Retinal pigment epithelial cell (primary cell): Measurements from ENCODE around the gene ITSN2.

Source experiments
- DNase-seq: peaks from one replicate; pipeline ENCODE4 v3.0.0-alpha.2; 2010; ENCODE audit warnings: low read depth
- H3K4me3 ChIP-seq: 2 replicates; pipeline ENCODE4 v1.5.1; 2011; ENCODE audit warnings: mild to moderate bottlenecking, low read length, control low read depth, moderate library complexity
- TF ChIP-seq, protein P1 (sequence below): conservative IDR thresholded peaks from 2 replicates; pipeline ENCODE4 v1.5.1; 2011; ENCODE audit warnings: low read depth, low read length, control low read depth, inconsistent platforms

ITSN2 gene

DNA sequence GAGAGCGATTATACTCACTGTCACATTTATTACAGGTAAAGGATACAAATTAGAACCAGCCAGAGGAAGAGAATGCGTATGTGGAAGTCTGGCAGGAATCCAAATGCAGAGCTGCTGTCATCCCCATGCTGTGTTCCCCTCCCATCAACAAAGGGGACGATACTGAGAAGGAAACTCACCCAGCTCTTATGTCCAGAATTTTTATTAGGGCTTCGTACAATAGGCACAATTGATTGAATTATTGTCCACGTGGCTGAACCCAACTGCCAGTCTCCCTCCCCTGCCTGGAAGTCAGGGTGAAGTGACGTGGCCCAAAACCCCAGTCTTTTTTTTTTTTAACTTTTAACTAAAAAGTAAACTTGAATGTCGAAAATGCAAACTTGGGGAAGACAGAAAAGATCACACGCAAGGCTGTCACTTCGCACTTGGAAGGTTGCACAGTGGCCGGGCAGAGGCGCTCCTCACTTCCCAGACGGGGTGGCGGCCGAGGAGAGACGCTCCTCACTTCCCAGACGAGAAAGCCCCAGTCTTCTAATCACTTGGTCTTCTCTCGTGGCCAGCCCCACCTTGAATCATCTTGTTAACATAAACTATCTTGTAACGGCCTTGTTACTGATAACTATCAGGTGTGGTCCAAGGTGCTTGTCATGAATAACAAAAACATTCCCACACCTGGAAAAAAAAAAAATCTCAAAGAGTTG lies 40.0 kb upstream of the ITSN2 start:
- no peak overlapping the region for H3K4me3 ChIP-seq
- TF ChIP-seq, protein P1, sequence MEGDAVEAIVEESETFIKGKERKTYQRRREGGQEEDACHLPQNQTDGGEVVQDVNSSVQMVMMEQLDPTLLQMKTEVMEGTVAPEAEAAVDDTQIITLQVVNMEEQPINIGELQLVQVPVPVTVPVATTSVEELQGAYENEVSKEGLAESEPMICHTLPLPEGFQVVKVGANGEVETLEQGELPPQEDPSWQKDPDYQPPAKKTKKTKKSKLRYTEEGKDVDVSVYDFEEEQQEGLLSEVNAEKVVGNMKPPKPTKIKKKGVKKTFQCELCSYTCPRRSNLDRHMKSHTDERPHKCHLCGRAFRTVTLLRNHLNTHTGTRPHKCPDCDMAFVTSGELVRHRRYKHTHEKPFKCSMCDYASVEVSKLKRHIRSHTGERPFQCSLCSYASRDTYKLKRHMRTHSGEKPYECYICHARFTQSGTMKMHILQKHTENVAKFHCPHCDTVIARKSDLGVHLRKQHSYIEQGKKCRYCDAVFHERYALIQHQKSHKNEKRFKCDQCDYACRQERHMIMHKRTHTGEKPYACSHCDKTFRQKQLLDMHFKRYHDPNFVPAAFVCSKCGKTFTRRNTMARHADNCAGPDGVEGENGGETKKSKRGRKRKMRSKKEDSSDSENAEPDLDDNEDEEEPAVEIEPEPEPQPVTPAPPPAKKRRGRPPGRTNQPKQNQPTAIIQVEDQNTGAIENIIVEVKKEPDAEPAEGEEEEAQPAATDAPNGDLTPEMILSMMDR = no peak
- DNase-seq = no peak

DNA sequence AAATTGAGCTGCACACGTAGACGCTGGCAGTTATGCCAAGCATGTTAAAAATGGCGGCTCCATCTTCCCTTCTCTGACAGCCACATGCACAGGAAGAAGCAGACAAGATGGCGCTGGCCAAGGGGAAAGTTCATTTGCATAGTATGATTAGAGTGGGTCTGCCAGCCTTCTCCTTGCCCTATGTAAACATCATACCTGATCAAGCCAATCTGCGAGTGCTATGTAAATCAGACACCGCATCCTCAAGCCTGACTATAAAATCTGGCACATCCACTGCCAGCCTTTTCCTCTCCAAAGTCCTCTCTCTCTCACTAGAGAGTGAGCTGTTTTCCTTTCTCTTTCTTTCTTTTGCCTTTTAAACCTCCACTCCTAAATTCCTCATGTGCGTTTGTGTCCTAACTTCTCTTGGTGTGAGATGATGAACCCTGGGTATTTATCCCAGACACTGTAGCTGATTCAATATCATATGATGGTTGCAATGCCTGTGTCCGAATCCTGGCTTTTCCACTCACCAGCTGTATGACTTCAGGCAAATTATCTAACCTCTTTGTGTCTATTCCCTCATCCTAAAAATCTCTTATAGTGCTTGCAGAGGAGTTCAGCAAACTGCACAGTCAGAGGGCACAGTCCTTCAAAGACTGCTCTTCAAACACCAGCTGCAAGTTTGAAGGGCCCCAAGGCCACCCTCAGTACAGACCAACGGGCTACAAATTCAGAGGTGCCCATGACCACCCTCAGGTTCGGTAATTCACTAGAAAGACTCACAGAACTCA lies 39.3 kb upstream of the ITSN2 start:
- no peak for DNase-seq
- no peak overlapping the region for H3K4me3 ChIP-seq
- TF ChIP-seq, protein P1 = no peak

DNA sequence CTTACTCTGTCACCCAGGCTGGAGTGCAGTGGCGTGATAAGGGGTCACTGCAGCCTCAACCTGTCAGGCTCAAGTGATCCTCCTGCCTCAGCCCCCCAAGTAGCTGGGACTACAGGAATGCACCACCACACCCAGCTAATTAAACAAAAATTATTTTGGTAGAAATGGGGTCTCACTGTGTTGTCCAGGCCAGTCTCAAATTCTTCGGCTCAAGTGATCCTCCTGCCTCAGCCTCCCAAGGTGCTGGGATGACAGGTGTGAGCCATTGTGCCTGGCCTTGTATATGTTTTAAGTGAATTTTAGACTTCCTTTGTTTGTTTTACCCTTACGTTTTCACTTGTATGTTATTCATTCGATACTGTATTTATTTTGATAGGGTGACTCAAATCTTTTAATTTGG lies 34.7 kb upstream of the ITSN2 start:
- no peak for DNase-seq
- TF ChIP-seq, protein P1 = no peak
- no peak overlapping the region for H3K4me3 ChIP-seq

GRCh38 chr2:24392542-24393059 lies 32.3 kb upstream of the ITSN2 start:
- H3K4me3 ChIP-seq = no peak overlapping the region
- no peak for DNase-seq
- TF ChIP-seq, protein P1 = no peak

DNA sequence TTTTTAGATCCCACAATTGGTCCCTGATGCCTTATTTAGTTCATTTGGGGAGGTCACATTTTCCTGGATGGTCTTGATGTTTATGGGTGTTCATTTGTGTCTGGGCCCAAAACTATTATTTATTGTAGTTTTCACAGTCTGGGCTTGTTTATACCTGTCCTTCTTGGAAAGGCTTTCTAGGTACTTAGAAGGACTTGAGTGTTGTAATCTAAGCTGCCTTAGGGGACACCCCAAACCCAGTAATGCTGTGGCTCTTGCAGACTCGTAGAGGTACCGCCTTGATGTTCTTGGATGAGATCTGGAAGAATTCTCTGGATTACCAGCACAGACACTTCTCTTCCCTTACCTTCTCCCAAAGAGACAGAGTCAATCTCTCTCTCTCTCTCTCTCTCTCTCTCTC lies 25.0 kb upstream of the ITSN2 start:
- TF ChIP-seq, protein P1 = no peak
- no peak for DNase-seq
- H3K4me3 ChIP-seq = no peak overlapping the region

- DNase-seq = peak; percentile 41
- H3K4me3 ChIP-seq = no peak overlapping the region
- TF ChIP-seq, protein P1 = peak; percentile 79
Observed at GRCh38 chr2:24382363-24383073, 22.2 kb upstream of the ITSN2 start.
